Thoracic aorta (tissue), 2 donors: ENCODE measurements around the gene DIP2C. TPM values are rescaled to one million over a fixed set of nuclear protein-coding genes. Genes with fewer than 3 reads are reported as not detected.
"Not testable (repeated sequence)": the region's sequence is repeated elsewhere in the genome, so short reads cannot be mapped to it uniquely, and the experiment has no call there.

Experiments used
- ATAC-seq: fragments of 150-250 bp; one replicate; pipeline ENCODE4 v1.8.0; 2017; ENCODE audit warnings: low read depth; ENCODE audit not compliant: insufficient number of reproducible peaks, low FRiP score
- DNase-seq: peaks from one replicate; pipeline ENCODE4 v3.0.0-alpha.2; 2020; ENCODE audit warnings: low spot score
- H3K27ac ChIP-seq, 2 donors: fragments of 200-600 bp; sonication (generic); 1 replicate in 1 of 2; 2 replicates in 1 of 2; pipeline ENCODE4 v1.5.1; 2016; ENCODE audit warnings: mild to moderate bottlenecking in 2 of 2, moderate library complexity in 2 of 2
- H3K27me3 ChIP-seq: fragments of 200-600 bp; sonication (generic); replicated peaks from 2 replicates; pipeline ENCODE4 v1.6.0; 2016; ENCODE audit warnings: mild to moderate bottlenecking; ENCODE audit not compliant: insufficient read depth
- H3K36me3 ChIP-seq: fragments of 200-600 bp; sonication (generic); one replicate; pipeline ENCODE4 v1.5.1; 2016
- H3K4me1 ChIP-seq, 2 donors: fragments of 200-600 bp; sonication (generic); 1 replicate in 1 of 2; 2 replicates in 1 of 2; pipeline versions ENCODE4 v1.5.1 to v1.6.0; 2016; ENCODE audit warnings: low read depth in 2 of 2, mild to moderate bottlenecking in 1 of 2; ENCODE audit not compliant: control insufficient read depth in 1 of 2
- H3K4me3 ChIP-seq: fragments of 200-600 bp; sonication (generic); 2 replicates; pipeline ENCODE4 v1.5.1; 2016; ENCODE audit warnings: mild to moderate bottlenecking
- H3K9me3 ChIP-seq: fragments of 200-600 bp; sonication (generic); 2 replicates; pipeline ENCODE4 v1.5.1; 2016
- total RNA-seq, 2 donors: library from RNA; depleted of rRNA; stranded (reverse); fragments of >200 nt; gene quantifications; one replicate each; pipeline versions ENCODE4 v1.1.0 to v1.2.3, GENCODE V29; 2016
- TF ChIP-seq, protein P1 (sequence below): fragments of 200-600 bp; sonication (generic); IDR thresholded peaks from one replicate; pipeline ENCODE4 v1.5.1; 2019; ENCODE audit warnings: antibody characterized with exemption

DIP2C gene
- total RNA-seq, 2 donors from 2014 or later, result 36.8 to 44.0 TPM

DNA sequence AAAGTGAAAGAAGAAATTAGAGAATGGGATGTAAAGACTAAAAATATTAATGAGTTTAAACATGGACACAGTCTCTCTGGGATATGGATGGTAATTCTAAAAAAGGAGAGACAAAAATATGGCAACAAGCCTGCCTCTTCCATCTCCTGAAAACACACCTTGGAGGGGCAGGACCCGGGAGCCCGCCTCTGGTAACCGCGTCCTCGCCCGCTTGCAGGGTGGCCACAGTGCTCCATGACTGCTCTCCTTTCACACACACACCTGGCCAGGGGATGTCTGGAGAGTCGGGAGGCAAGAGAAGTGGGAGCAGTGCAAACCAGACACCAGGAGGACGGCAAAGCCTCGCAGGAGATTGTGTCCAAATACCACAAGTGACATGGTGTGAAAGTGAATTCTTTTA, 387.9 kb downstream of the DIP2C start:
- ATAC-seq (no peak), DNase-seq (no peak)
- no peaks in the 10 kb centered on the region for H3K27me3 ChIP-seq
- no peaks in the 10 kb centered on the region for H3K9me3 ChIP-seq
- TF ChIP-seq, protein P1, sequence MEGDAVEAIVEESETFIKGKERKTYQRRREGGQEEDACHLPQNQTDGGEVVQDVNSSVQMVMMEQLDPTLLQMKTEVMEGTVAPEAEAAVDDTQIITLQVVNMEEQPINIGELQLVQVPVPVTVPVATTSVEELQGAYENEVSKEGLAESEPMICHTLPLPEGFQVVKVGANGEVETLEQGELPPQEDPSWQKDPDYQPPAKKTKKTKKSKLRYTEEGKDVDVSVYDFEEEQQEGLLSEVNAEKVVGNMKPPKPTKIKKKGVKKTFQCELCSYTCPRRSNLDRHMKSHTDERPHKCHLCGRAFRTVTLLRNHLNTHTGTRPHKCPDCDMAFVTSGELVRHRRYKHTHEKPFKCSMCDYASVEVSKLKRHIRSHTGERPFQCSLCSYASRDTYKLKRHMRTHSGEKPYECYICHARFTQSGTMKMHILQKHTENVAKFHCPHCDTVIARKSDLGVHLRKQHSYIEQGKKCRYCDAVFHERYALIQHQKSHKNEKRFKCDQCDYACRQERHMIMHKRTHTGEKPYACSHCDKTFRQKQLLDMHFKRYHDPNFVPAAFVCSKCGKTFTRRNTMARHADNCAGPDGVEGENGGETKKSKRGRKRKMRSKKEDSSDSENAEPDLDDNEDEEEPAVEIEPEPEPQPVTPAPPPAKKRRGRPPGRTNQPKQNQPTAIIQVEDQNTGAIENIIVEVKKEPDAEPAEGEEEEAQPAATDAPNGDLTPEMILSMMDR, result no peak
- H3K36me3 ChIP-seq, result peaks cover 7% of the 10 kb centered on the region
- no peak overlapping the region for H3K4me3 ChIP-seq
- no peak overlapping the region for H3K27ac ChIP-seq
- H3K4me1 ChIP-seq, result peaks cover 7 to 12% of the 10 kb centered on the region in 2 donors

DNA sequence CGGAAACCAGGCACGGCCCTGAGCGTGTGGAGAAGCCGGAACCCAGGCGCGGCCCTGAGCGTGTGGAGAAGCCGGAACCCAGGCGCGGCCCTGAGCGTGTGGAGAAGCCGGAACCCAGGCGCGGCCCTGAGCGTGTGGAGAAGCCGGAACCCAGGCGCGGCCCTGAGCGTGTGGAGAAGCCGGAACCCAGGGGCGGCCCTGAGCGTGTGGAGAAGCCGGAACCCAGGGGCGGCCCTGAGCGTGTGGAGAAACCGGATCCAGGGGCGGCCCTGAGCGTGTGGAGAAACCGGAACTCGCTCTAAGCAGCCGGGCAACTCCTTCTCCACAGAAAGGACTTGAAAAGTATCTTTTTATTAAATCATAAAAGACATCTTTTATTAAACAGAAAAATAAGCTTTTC, 388.9 kb downstream of the DIP2C start:
- H3K27me3 ChIP-seq, H3K36me3 ChIP-seq, H3K27ac ChIP-seq, H3K4me3 ChIP-seq, ATAC-seq, H3K9me3 ChIP-seq, DNase-seq: not testable (repeated sequence)
- H3K4me1 ChIP-seq, result peaks cover 7 to 12% of the 10 kb centered on the region in 2 donors

DNA sequence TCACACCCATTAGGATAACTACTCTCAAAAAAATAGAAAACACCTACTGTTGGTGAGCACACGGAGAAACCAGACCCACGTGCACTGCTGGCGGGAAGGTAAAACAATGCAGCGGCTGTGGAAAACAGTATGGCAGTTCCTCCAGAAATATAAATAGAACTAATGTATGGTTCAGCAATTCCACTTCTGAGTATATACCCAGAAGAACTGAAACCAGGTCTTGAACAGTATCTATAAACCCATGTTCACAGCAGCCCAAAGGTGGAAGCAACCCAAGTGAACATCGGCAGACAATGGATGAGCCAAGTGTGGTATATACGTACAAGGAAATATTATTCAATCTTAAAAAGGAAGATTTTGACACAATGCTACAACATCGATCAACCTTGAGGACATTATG, 389.5 kb downstream of the DIP2C start:
- Histone ChIP-seq H3K4me3 (no peak overlapping the region), H3K36me3 (peaks cover 7% of the 10 kb centered on the region), H3K27me3 (no peaks in the 10 kb centered on the region), H3K9me3 (no peaks in the 10 kb centered on the region), H3K27ac (no peak overlapping the region), H3K4me1 (peaks cover 7 to 12% of the 10 kb centered on the region in 2 donors)
- DNase-seq, result no peak
- ATAC-seq, result no peak
- TF ChIP-seq, protein P1, result no peak

DNA sequence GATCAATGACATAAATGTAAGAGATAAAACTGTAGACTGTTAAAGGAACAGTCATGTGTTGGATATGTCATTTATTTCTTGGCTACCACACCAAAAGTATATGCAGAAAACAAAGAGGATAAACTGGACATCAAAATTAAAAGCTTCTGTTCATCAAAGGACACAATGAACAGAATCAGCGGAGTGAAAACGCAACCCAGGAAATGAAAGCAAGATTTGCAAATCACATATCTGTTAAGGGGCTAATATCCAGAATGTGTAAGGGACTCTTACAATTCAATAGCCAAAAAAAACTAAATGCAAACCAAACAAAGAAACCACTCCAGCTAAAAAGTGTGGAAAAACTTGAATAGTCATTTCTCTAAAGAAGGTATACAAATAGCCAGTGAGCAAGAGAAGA, 390.0 kb downstream of the DIP2C start:
- H3K9me3 ChIP-seq, result no peaks in the 10 kb centered on the region
- no peak for DNase-seq
- H3K4me1 ChIP-seq, result peaks cover 7 to 12% of the 10 kb centered on the region in 2 donors
- TF ChIP-seq, protein P1, result no peak
- no peak for ATAC-seq
- peaks cover 7% of the 10 kb centered on the region for H3K36me3 ChIP-seq
- no peaks in the 10 kb centered on the region for H3K27me3 ChIP-seq
- no peak overlapping the region for H3K4me3 ChIP-seq
- H3K27ac ChIP-seq, result no peak overlapping the region

DNA sequence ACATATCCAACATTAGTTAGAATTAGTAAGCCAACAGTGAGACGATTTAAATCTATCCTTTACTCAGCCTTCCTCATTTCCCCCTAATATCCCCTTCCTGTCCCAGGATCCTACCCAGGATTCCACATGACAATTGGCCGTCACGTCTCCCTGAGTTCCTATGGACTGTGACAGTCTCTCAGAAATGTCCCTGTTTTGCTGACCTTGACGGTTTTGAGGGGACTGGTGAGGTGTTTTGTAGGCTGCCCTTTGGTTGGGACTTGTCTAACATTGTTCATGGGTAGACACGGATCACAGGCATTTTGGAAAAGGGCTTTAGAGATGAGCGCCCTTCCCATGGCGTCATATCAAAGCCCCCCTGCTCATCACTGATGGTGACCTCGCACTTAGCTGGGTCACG, 391.4 kb downstream of the DIP2C start:
- TF ChIP-seq, protein P1, result no peak
- Histone ChIP-seq H3K27me3 (no peaks in the 10 kb centered on the region), H3K9me3 (no peaks in the 10 kb centered on the region), H3K4me3 (no peak overlapping the region), H3K27ac (peak overlapping the region in 1 of 2 donors; percentile 8), H3K4me1 (peaks cover 7 to 12% of the 10 kb centered on the region in 2 donors), H3K36me3 (peaks cover 7% of the 10 kb centered on the region)
- DNase-seq (no peak), ATAC-seq (no peak)

DNA sequence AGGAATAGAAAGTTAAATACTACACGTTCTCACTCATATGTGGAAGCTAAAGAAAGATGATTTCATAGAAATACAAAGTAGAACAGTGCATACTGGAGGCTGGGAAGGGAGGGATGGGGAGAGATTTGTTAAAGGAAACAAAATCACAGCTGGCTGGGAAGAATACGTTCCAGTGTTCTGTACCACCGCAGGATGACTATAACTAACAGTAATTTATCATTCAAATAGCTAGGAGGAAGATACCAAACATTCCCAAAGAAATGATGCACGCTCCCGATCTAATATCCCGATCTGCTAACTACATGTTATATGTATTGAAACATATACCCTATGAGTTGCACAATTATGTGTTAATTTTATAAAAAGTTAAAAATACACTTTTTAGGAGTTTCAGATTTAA, 391.9 kb downstream of the DIP2C start:
- H3K27me3 ChIP-seq, result no peaks in the 10 kb centered on the region
- ATAC-seq (no peak), DNase-seq (no peak)
- TF ChIP-seq, protein P1, result no peak
- H3K27ac ChIP-seq, result peak overlapping the region; percentile 38 to 59
- peaks cover 7 to 12% of the 10 kb centered on the region in 2 donors for H3K4me1 ChIP-seq
- H3K36me3 ChIP-seq, result peaks cover 7% of the 10 kb centered on the region
- no peaks in the 10 kb centered on the region for H3K9me3 ChIP-seq
- H3K4me3 ChIP-seq, result peak overlapping the region; percentile 4
